GM10847 (cell line): Measurements from ENCODE around the gene CDC42SE2.

Source experiments
- POLR2A ChIP-seq: IDR thresholded peaks from 2 replicates; pipeline ENCODE4 v1.6.1; 2011; ENCODE audit not compliant: insufficient read length; ENCODE audit errors: extremely low read depth

The CDC42SE2 gene

DNA sequence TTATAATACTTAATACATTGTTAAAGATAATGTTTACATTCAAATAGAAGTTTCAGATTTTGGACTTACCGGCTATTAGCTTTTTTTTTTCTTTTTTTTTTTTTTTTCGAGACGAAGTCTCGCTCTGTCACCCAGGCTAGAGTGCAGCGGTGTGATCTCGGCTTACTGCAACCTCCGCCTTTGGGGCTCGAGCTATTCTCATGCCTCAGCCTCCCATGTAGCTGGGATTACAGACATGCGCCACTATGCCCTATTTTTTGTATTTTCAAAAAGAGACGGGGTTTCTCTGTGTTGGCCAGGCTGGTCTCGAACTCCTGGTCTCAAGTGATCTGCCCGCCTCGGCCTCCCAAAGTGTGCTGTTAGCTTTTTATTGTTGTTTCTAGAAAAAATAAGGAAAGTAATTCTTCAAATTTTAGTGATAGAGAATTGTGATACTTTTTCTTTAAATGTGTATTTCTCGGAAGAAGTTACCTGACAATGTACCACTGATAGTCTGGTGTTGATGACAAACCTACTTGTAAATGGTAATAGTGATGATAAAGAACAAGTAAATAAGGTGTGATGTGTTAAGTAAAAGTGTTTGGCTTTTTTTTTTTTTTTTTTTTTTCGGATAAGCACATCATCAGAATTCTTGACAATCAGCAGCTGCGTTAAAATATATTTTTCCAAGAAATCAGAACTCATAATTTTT, 2.7 kb downstream of the CDC42SE2 start:
- TF ChIP-seq POLR2A: no peak

DNA sequence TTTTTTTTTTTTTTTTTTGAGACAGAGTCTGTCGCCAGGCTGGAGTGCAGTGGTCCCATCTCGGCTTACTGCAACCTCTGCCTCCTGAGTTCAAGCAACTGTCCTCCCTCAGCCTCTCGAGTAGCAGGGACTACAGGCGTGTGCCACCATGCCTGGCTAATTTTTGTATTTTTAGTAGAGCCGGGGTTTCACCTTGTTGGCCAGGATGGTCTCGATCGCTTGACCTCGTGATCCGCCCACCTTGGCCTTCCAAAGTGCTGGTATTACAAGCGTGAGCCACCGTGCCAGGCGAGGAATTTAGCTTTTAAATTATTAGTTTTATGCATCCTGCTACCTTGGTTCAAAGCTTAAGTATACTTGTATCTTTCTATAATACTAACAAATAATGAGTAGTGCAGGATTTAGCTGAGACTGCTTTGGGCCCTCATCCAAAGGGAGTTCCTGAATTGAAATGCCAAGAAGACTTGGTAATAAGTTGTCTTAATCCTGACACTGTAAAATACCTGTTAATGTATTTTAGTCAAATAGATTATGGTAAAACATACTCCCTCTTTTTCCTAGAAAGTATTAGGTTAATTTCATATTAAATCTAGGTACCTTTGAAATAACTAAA, 5.0 kb downstream of the CDC42SE2 start:
- TF ChIP-seq POLR2A: no peak

DNA sequence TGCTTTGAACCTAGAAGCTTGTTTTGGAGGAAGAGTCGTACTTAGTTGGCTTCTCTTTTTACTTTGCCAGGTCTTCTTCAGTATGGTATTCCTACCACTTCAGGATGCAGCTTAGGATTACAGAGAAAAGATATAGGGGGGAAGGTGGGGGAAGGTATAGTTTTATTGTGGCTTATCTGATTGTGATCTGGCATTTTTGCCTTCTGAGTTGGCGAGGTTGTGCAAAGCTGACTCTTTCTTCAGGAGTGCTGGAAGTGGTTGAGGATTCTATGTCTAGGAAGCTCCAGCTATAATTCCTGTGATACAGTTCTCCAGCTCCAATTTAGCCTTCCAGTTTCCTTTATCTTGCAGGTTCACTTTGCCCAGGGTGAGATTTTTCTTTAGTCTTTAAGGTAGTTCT, 7.0 kb downstream of the CDC42SE2 start:
- TF ChIP-seq POLR2A: no peak

DNA sequence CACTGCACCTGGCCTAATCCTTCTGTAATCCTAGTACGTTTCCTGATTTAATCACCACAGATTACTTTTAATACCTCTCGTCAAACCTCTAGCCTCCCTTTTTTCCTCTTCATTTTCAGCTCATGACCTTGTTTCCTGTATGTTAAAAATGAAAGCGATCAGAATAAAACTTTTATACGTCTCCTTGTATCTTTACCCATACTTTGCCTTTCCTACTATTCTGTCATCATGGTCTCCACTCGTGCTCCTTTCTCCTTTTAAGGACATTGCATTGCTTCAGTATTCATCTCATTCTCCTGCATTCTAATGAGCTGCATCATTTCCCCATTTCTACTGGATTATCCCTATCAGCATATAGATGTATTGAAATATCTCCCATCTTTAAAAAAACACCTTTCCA, 8.5 kb downstream of the CDC42SE2 start:
- no peak for TF ChIP-seq POLR2A

DNA sequence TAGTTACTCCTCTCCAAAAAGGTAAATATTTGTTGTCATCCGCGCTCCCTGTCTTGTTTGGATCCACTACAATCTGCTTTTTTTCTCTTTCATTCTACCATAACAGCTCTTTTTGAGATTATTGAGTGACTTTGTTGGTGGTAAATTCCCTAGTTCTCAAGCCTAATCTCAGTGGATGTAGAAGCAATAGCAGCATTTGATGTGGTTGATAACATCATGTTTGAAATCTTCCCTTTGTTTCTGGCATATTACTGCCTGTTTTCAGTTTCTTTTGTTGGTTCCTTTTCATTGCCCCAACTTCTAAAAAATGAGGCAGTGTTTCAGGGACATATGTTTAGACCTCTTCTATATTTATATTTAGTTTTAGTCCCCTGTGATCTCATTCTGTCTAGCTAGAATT, 8.9 kb downstream of the CDC42SE2 start:
- no peak for TF ChIP-seq POLR2A

DNA sequence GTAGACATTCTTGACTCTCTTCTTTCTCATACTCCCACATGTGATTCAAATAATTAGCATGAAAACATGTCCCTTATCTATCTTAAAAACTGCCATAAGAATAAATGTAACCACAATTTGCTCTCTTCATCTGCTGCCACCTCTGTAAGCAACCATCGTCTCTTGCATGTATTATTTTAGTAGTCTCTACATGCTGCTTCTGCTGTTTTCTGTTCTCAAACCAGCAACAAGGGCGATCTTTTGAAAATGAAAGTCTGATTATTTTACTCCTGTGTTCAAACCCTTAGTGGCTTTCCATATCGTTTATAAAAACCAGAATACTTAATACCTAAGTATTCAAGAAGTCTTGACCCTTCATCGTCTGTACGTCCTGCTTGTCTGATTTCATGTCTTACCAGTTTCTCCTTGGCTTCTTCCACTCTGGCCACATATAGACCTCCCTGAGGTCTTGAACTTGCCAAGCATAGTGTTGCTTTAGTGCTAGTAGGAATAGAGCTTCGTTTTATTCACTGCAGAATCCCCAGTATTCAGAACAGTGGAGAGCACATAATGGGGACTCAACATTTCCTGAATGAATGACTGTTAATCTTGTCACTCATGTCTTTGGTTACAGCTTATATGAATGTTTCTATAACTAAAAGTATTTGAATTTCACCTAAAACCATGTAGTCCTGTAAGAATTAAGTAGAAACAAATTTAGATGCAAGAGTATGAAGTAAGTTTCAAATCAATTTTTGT, 10.6 kb downstream of the CDC42SE2 start:
- no peak for TF ChIP-seq POLR2A

DNA sequence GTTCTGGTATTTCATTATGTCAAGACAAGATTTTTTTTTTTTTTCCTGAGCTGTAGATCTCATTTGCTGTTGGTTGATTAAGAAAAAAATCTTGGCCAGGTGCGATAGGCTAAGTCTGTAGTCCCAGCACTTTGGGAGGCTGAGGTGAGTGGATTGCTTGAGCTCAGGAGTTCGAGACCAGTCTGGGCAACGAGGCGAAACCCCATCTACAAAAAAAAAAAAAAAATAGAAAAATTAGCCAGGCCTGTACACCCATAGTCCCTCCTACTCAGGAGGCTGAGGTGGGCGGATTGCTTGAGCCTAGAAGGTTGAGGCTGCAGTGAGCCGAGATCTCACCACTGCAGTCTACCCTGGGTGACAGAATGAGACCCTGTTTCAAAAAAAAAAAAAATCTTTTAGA, 12.2 kb downstream of the CDC42SE2 start:
- TF ChIP-seq POLR2A: no peak

DNA sequence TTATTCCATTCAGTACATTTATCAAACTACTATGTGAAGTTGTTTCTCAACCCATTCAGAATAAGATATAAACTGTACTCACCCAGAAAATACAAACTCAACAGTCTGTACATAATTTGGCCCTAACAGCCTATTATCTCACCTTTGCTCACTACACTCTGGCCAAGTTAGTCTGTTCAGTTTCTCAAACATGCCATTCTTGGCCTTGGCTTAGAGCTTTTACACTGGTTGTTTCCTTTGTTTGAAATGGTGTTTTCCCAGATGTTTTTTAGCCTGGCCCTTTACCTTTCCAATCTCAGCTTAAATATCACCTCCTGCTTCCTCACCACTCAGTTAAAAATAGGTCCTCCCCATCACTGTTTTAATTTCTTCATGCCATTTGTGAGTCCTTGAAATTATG, 13.6 kb downstream of the CDC42SE2 start:
- no peak for TF ChIP-seq POLR2A

DNA sequence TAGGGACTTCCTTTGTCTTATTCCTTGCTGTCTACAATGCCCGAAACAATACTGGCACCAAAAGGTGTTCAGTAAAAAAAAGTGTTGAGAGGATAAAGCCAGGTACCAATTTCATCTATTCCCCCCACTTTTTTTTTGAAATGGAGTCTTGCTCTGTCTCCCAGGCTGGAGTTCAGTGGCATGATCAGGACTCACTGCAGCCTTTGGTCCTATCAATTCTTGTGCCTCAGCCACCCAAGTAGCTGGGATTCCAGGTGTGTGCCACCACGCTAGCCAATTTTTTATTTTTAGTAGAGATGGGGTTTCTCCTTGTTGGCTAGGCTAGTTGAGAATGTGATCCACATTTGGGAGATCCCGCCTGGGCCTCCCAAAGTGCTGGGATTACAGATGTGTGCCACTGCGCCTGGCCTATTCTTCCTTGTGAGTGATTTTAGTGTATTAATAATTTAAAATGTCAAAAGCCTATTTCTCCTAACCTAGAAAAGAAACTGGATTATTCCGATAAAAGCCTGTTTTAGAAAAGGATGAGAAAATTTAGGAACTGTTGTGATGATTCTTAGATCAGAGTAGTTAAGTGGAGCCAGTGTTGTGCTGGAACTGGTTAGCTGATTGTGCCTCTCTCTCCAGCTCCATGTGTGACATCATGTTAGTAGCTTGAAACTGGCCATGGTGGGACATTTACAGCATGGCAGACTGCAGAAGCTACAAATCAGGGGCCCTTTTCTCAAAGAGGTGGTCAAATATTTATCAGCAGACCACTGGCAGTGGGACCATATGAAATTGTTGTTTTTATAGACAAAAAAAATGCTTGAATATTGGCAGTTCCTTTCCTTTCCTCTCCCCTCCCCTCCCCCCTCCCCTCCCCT, 14.3 kb downstream of the CDC42SE2 start:
- no peak for TF ChIP-seq POLR2A

DNA sequence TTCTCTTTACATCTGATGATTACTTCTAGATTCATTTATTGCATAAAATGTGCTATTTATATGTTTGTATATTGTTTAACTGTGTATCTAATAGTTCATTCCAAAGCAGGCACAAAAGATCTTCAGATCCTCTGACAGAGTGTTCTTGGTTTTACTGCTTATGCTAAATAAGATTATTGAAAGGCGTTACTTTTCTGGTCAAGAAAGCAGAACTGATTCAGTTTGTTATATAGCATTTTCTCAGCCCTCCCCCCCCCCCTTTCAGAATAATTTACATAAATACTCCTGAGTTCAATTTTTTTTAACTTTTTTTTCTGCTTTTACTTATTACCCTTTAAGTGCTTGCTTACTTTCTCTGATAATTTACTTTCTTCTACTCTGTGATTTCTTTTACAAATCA, 15.4 kb downstream of the CDC42SE2 start:
- TF ChIP-seq POLR2A: no peak

DNA sequence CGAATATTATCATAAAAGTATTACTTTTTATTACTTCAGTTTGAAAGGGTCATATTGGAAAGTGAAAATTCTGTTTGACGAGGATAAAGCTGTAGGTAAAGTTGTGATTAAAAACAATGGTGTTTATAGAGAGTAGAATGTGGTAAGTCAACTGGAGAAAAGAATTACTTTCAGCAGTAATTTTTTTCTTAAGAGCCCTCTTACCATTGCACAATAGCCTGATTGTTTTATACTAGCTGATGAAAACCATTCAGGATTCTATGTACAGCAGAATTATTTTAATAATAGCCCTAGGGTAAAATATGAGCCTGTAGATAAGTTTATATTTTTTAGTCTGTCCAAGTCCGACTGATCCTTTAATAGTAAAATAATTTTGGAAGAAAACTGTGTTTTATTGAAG, 16.6 kb downstream of the CDC42SE2 start:
- TF ChIP-seq POLR2A: no peak

DNA sequence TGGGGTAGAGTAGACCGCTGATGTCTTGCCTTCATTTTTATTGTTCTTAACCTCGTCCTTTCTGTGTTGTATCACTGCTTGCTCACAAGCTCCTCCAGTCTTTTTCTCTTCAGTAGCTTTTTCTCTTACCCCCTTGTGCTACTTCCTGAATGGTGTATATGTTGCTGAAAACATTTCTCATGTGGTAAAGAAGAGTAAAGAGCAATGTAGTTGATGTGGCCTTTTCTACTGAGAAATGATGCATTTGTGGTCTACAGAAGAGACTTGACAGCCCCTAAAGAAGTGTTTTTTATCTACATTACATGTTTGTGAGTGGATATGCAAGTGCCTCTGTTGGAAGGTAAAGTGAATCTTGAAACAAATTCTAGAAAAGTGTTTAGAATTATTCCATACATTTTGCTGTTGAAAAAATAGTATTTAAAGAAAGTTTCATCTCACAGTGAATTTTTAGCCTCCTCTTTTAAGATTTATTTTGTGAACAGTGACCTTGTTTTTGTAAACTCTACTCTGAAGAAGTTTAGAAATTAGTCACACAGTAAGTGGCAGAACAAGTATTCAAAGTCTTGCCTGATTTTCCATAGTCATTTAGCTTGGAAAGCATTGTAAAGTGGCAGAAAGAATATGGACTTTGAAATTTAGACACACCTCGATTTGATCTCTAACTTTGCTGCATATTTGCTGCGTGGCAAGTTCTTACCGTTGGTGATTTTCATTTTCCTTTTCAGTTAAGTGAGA, 17.4 kb downstream of the CDC42SE2 start:
- no peak for TF ChIP-seq POLR2A

DNA sequence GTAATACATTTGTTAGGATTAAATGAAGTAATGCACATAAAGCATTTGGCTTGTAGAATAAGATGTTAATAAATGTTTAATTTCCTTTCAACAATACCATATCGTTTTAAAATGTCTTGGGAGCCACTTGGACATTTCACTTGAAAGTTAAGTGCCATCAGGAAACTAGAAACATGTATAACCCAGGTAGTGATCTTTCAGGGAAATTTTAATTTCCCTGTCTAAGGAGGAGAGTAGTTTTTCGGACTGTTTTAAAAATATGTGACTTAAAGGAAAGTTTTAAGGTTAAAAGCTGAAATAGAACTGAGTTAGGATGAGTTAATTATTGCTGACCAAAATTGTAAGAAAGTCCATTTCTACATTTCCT, 18.0 kb downstream of the CDC42SE2 start:
- TF ChIP-seq POLR2A: no peak

DNA sequence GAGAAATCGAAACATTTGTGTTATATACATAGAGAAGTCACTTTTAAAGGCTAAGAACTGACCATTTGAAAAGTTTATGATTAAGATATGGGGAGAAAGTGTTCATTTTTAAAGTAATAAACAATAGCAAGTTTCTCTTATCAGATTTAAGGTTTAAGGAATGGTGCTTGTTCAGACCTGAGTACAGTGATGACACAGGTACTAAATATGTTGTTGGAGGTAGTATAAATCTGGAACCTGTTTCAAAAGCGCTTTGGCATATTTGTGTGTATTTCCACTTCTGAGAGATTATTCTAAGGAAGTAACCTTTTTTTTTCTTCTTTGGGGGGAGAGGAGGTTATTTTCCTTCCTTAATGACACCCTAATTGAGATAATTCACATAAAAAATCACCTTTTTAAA, 18.4 kb downstream of the CDC42SE2 start:
- no peak for TF ChIP-seq POLR2A
